Tibial artery (tissue), 4 donors: ENCODE data around the gene KCNIP4.

ENCODE experiments used
- DNase-seq, 2 donors: peaks; one replicate each; pipeline ENCODE4 v3.0.0-alpha.2; 2019
- H3K27ac ChIP-seq, 2 donors: fragments of 200-600 bp; sonication (generic) in 1 of 2; 1 replicate in 1 of 2; 2 replicates in 1 of 2; pipeline ENCODE4 v1.5.1; 2018 to 2019; ENCODE audit warnings: mild to moderate bottlenecking in 1 of 2
- H3K27me3 ChIP-seq, 2 donors: fragments of 200-600 bp; sonication (generic) in 1 of 2; one replicate each; pipeline versions ENCODE4 v1.5.1 to v1.6.0; 2016 to 2019
- H3K36me3 ChIP-seq, 3 donors: fragments of 200-600 bp; sonication (generic) in 2 of 3; one replicate each; pipeline ENCODE4 v1.5.1; 2016 to 2019; ENCODE audit warnings: mild to moderate bottlenecking in 2 of 3
- H3K4me1 ChIP-seq, 4 donors: fragments of 200-600 bp; sonication (generic) in 2 of 4; 1 replicate in 3 of 4; 2 replicates in 1 of 4; pipeline ENCODE4 v1.5.1; 2016 to 2019
- H3K4me3 ChIP-seq, 2 donors: fragments of 200-600 bp; sonication (generic) in 1 of 2; 1 replicate in 1 of 2; 2 replicates in 1 of 2; pipeline ENCODE4 v1.5.1; 2018 to 2019; ENCODE audit warnings: mild to moderate bottlenecking in 2 of 2
- H3K9me3 ChIP-seq, 3 donors: fragments of 200-600 bp; sonication (generic) in 1 of 3; one replicate each; pipeline ENCODE4 v1.5.1; 2016 to 2019
- intact Hi-C: fragments of 100-400 bp; cut with DNase I; formaldehyde crosslinking; loops from one replicate; pipeline ENCODE4 v1.15.0; 2023; ENCODE audit warnings: low total_unique reads
- TF ChIP-seq, protein P1 (sequence below), 2 experiments: fragments of 200-600 bp in 1 of 2; fragments of 450-650 bp in 1 of 2; IDR thresholded peaks; one replicate each; pipeline ENCODE4 v1.5.1; 2017 to 2019; ENCODE audit warnings: antibody characterized with exemption in 2 of 2, mild to moderate bottlenecking in 1 of 2, moderate library complexity in 1 of 2

KCNIP4 gene

DNA sequence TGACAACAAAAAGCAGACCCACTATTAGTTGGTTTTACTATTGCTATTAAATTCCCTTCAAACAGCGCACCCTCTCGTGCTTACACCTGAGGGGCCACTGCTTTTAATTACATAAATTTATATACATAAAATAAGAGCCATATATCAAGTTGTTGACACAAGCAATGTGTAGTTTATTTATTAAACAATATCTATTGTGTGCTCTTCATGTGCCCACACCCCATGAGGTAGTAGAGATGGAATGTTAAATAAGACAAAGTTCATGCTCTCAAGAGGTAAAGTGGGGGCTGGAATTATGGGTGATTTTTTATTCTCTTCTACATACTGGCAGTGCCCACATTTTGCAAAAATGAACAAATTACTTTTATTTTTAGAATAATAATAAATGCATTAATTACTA is 47.3 kb downstream of the KCNIP4 start:
- Histone ChIP-seq H3K36me3 (no peaks in the 10 kb centered on the region), H3K27ac (no peak overlapping the region), H3K27me3 (no peaks in the 10 kb centered on the region), H3K4me1 (no peaks in the 10 kb centered on the region), H3K9me3 (peaks cover 0 to 18% (median 0%) of the 10 kb centered on the region in 3 donors), H3K4me3 (no peak overlapping the region)
- TF ChIP-seq, protein P1, sequence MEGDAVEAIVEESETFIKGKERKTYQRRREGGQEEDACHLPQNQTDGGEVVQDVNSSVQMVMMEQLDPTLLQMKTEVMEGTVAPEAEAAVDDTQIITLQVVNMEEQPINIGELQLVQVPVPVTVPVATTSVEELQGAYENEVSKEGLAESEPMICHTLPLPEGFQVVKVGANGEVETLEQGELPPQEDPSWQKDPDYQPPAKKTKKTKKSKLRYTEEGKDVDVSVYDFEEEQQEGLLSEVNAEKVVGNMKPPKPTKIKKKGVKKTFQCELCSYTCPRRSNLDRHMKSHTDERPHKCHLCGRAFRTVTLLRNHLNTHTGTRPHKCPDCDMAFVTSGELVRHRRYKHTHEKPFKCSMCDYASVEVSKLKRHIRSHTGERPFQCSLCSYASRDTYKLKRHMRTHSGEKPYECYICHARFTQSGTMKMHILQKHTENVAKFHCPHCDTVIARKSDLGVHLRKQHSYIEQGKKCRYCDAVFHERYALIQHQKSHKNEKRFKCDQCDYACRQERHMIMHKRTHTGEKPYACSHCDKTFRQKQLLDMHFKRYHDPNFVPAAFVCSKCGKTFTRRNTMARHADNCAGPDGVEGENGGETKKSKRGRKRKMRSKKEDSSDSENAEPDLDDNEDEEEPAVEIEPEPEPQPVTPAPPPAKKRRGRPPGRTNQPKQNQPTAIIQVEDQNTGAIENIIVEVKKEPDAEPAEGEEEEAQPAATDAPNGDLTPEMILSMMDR (IDR thresholded peaks at IDR 0.05), result no peak
- no peak for DNase-seq
- intact Hi-C loops, result no loop called here

DNA sequence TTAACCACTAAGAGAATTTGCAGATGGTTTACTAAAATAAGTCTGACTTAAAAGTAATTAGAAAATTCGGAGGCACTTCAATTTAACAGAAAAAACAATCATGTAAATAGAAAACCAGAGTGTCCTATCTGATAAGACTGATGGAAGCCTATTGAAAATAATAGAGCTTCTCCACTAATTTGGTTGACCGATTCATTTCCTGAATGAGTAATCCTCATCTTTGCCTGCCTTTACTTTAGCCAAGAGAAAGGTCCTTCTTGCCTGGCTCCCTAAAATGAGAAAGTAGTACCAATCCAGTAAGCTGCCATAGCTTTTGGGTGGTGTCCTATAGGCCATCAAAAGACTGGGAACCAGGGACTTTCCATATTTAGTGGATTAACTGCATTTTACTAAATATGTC is 48.4 kb downstream of the KCNIP4 start:
- TF ChIP-seq, protein P1 (IDR thresholded peaks at IDR 0.05), result no peak
- H3K9me3 ChIP-seq, result peaks cover 0 to 18% (median 0%) of the 10 kb centered on the region in 3 donors
- intact Hi-C loops, result no loop called here
- H3K4me1 ChIP-seq, result no peaks in the 10 kb centered on the region
- no peak for DNase-seq
- no peaks in the 10 kb centered on the region for H3K36me3 ChIP-seq
- no peak overlapping the region for H3K4me3 ChIP-seq
- no peak overlapping the region for H3K27ac ChIP-seq
- no peaks in the 10 kb centered on the region for H3K27me3 ChIP-seq

DNA sequence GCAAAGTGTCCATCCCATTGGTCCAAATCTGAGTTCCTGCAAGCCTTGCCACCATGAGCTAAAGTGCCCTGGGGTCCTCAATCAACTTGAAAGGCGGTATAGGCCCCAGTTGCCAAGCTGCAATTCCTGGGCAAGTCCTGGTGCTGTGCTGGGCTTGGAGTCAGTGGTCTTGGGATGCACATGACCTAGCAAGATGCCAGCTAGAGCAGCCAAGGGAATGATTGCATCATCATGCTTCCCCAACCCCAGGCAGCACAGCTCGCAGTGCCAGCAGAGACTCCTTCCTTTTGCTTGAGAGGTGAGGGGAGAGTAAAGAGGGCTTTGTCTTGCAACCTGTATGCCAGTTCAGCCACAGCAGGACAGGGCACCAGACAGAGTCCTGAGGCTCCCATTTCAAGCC is 50.5 kb downstream of the KCNIP4 start:
- peaks cover 0 to 18% (median 0%) of the 10 kb centered on the region in 3 donors for H3K9me3 ChIP-seq
- H3K36me3 ChIP-seq, result no peaks in the 10 kb centered on the region
- TF ChIP-seq, protein P1 (IDR thresholded peaks at IDR 0.05), result no peak
- no peaks in the 10 kb centered on the region for H3K27me3 ChIP-seq
- intact Hi-C loops, result no loop called here
- no peaks in the 10 kb centered on the region for H3K4me1 ChIP-seq
- DNase-seq, result no peak
- H3K27ac ChIP-seq, result no peak overlapping the region
- H3K4me3 ChIP-seq, result no peak overlapping the region

DNA sequence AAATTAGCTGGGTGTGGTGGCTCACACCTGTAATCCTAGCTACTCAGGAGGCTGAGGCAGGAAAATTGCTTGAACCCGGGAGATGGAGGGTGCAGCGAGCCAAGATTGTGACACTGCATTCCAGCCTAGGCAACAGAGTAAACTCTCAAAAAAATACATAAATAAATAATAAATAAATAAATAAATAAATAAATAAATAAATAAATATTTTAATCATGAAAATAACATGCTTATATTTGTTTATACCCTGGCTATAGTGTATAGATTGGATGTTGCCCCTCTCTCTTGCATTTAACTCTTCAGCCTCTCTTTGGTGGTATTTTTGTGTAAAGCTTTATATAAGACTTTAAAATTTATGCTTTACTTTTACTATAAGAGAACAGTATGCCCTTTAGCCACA is 51.8 kb downstream of the KCNIP4 start:
- intact Hi-C loops, result no loop called here
- H3K27ac ChIP-seq, result no peak overlapping the region

DNA sequence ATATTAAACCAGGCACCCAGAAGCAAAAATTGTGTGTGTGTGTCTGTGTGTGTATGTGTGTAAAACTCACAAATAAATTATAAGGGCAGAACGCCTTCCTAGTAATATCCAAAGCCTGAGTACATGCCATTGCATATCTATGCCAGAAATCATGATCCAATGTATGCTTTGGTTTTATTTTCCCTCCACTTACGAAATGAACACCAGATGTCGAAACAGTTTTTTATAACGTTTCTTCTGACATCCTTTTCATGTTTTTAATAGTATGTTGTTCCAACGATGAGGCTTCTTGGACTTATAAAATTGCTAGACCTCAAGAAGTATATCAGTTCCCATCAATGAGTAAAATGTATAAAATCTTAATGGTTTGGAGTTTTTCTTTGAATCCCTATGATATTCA is 55.4 kb downstream of the KCNIP4 start:
- TF ChIP-seq, protein P1 (IDR thresholded peaks at IDR 0.05), result no peak

More for the DNA sequence above, 51.8 kb downstream of the KCNIP4 start:
- TF ChIP-seq, protein P1 (IDR thresholded peaks at IDR 0.05), result no peak
- H3K4me3 ChIP-seq, result no peak overlapping the region
- DNase-seq, result no peak
- no peaks in the 10 kb centered on the region for H3K4me1 ChIP-seq
- H3K9me3 ChIP-seq, result peaks cover 0 to 18% (median 0%) of the 10 kb centered on the region in 3 donors
- H3K27me3 ChIP-seq, result no peaks in the 10 kb centered on the region
- H3K36me3 ChIP-seq, result no peaks in the 10 kb centered on the region

DNA sequence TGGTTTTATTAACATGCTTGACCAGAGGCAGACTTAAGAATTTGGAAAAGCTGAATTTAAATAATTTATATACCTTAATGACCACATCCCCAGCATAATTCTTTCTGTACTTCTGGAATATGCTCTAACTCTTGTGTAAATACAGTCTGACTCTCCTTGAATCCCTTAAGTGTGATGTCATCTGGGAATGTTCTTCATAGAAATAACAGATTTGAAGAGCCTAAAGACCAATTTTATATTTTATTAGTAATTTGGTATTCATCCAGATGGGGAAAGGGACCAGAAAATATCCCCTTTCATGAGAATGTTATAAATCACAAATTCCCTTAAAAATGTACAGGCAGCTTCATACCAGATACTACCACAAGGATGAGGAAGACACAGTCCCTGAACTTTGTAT is 58.3 kb downstream of the KCNIP4 start:
- Histone ChIP-seq H3K27me3 (no peaks in the 10 kb centered on the region), H3K9me3 (no peaks in the 10 kb centered on the region), H3K36me3 (no peaks in the 10 kb centered on the region), H3K27ac (no peak overlapping the region), H3K4me3 (no peak overlapping the region), H3K4me1 (no peaks in the 10 kb centered on the region)
- intact Hi-C loops, result no loop called here
- TF ChIP-seq, protein P1 (IDR thresholded peaks at IDR 0.05), result no peak
- no peak for DNase-seq

More for the DNA sequence above, 55.4 kb downstream of the KCNIP4 start:
- no peak overlapping the region for H3K4me3 ChIP-seq
- no peaks in the 10 kb centered on the region for H3K27me3 ChIP-seq
- no peaks in the 10 kb centered on the region for H3K36me3 ChIP-seq
- intact Hi-C loops, result no loop called here
- DNase-seq, result no peak
- H3K4me1 ChIP-seq, result no peaks in the 10 kb centered on the region
- no peak overlapping the region for H3K27ac ChIP-seq
- H3K9me3 ChIP-seq, result peaks cover 0 to 11% (median 0%) of the 10 kb centered on the region in 3 donors
